ENCODE data around the gene SMIM10L2A.
"Not testable (repeated sequence)": the region's sequence is repeated elsewhere in the genome, so short reads cannot be mapped to it uniquely, and the experiment has no call there.

Gene SMIM10L2A

GRCh38 chrX:135421932-135422809 lies at the start of gene SMIM10L2A:
Gene SMIM10L2A, plus strand, starts transcription at chrX:135421944. Its CDS starts 188 bp downstream, at chrX:135422132.
- DNase-seq, result no peak

GRCh38 chrX:135373357-135373756 lies 48.4 kb upstream of the SMIM10L2A start:
- no peak for DNase-seq

- no peak for DNase-seq
Observed at GRCh38 chrX:135382260-135382659, 39.5 kb upstream of the SMIM10L2A start.

GRCh38 chrX:135383249-135383648 lies 38.5 kb upstream of the SMIM10L2A start:
- no peak for DNase-seq

- no peak for DNase-seq
Observed at GRCh38 chrX:135384161-135384836, 37.4 kb upstream of the SMIM10L2A start.

GRCh38 chrX:135388841-135389240 lies 32.9 kb upstream of the SMIM10L2A start:
- no peak for DNase-seq

GRCh38 chrX:135389243-135389642 lies 32.5 kb upstream of the SMIM10L2A start:
- no peak for DNase-seq

- DNase-seq, result no peak
Observed at GRCh38 chrX:135389717-135390116, 32.0 kb upstream of the SMIM10L2A start.

GRCh38 chrX:135391734-135392133 lies 30.0 kb upstream of the SMIM10L2A start:
- no peak for DNase-seq

GRCh38 chrX:135393051-135393450 lies 28.7 kb upstream of the SMIM10L2A start:
- no peak for DNase-seq

GRCh38 chrX:135395064-135395463 lies 26.7 kb upstream of the SMIM10L2A start:
- no peak for DNase-seq

GRCh38 chrX:135396109-135396508 lies 25.6 kb upstream of the SMIM10L2A start:
- no peak for DNase-seq

- DNase-seq, result no peak
Observed at GRCh38 chrX:135396566-135396965, 25.2 kb upstream of the SMIM10L2A start.

GRCh38 chrX:135397652-135398051 lies 24.1 kb upstream of the SMIM10L2A start:
- DNase-seq, result no peak

GRCh38 chrX:135403374-135403773 lies 18.4 kb upstream of the SMIM10L2A start:
- no peak for DNase-seq

- DNase-seq, result not testable (repeated sequence)
Observed at GRCh38 chrX:135406428-135406827, 15.3 kb upstream of the SMIM10L2A start.

GRCh38 chrX:135408794-135409193 lies 12.9 kb upstream of the SMIM10L2A start:
- no peak for DNase-seq

GRCh38 chrX:135410861-135411627 lies 10.7 kb upstream of the SMIM10L2A start:
- no peak for DNase-seq

GRCh38 chrX:135411893-135412292 lies 9.9 kb upstream of the SMIM10L2A start:
- DNase-seq, result no peak

- DNase-seq, result no peak
Observed at GRCh38 chrX:135416546-135416945, 5.2 kb upstream of the SMIM10L2A start.

GRCh38 chrX:135420831-135421230 lies 913 bp upstream of the SMIM10L2A start:
- DNase-seq, result no peak

GRCh38 chrX:135421537-135421931 lies 210 bp upstream of the SMIM10L2A start:
- peak; percentile 87 for DNase-seq

GRCh38 chrX:135422810-135423168 lies 1.0 kb downstream of the SMIM10L2A start:
- not testable (repeated sequence) for DNase-seq

Data from left hindlimb (tissue), 1 donor.